GM18868 (cell line): Measurements from ENCODE around the gene RTN3.
"Not testable (repeated sequence)": the region's sequence is repeated elsewhere in the genome, so short reads cannot be mapped to it uniquely, and the experiment has no call there.

Experiments
- ATAC-seq: cut with Tn5 transposase; IDR thresholded peaks from one replicate; pipeline ENCODE4 v1.9.1; 2021; ENCODE audit warnings: mild to moderate bottlenecking, moderate library complexity; ENCODE audit not compliant: unreplicated experiment

Gene RTN3

DNA sequence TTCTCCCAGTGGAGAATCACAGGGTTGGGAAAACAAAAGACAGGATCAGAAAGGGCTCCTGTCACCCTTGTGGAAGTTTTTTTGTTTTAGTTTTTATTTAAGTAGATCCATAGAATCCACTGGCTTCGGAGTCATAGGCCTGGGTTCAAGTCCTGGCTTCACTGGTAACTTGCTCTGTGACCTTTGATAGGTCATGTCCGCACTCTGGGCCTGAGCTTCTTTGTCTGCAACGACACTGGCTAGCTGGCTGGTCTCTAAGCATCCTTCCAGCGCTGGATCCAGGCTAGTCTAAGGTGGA is 85.9 kb downstream of the RTN3 start:
- no peak for ATAC-seq

DNA sequence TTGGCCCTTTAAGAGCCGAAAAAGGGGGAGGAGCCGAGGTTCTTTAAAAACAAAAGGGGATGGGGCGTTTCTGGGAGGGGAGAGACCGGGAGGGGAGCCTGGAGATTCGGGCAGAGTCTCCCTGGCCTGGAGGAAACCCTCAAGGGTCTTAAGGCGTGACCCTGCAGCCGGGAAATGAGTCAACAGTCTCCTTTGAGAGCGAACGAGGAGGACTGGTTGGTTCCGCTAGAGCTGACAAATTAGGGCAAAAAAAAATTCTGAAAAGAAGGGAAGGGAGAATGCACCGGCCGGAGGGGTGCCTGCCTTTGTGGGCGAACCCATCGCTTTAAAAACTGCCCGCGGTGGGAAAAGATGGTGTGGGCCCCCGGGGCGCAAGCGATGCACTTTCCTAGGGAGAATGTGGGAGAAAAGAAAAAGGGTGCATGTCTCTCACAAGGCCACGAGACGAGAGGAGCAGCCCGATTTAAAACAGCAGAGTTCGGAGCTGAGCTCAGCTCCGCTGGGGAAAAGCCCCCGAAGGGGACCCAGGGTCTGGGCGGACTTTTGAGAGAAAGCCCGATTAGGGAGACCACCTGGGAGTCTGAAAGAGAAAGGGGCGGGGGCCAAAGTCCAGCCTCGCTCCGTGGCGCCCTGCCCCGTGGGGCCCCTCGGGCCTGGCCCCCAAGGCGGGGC is 86.4 kb downstream of the RTN3 start:
- no peak for ATAC-seq

GRCh38 chr11:63768237-63769041 is 87.1 kb downstream of the RTN3 start, which contains the start of gene ZFTA:
TSS of gene ZFTA (minus strand) at chr11:63768775. CDS start at chr11:63768622, 153 bp downstream.
- peak; percentile 57 for ATAC-seq

- ATAC-seq, result peak; percentile 47
These were observed 87.9 kb downstream of the RTN3 start for GRCh38 chr11:63769042-63769713.

DNA sequence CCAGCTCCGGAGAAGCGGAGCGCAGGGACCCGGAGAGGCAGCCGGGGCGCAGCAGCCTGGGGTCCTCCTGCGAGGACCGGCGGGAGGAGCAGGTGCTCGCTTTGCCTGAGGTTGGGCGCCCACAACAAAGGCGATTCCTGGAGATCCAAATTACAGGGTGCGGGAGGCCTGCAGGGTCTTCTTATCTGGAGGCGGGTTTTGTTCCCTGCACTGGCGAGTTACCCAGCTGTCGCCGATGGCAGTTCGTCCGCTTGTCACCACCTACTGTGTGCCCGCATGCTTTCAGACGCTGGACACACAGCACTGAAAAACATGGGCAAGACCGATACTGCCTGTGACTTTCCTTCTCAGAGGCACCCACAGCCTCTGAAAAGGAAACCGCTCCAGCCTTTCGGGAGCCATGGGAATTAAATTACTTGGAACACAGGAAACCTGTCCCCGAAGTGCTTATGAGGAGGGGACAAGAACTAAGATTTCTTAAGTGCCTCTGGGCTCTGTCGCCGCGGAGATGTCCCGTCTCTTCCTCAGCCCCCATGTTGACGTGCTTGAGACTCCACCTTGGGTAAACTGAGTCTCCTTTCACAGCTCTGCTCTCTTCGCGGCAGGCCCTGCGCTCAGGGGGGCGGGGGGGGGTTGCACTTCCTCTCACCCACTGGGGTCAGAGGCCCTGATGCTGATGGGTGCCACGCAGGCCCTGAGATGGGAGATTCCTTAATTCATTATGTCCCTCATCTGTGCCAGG is 88.6 kb downstream of the RTN3 start:
- no peak for ATAC-seq

DNA sequence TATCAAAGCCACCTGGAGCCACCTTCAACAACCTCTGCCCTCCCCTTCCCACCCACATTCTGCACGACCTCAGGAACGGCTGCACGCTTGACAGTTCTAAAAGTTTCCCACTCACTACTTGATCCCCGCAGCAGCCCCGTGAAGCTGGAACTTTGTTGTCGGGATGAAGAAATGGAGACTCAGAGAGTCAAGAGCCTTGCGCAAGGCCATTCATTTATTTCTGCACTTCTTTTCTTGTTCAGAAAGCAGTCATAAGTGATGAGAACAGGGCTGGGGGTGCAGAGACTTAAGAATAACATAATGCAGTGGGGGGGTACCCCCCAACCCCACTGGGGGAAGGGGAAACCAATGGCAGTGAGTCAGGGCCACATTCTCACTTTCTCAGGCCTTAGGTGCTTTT is 89.5 kb downstream of the RTN3 start:
- no peak for ATAC-seq

DNA sequence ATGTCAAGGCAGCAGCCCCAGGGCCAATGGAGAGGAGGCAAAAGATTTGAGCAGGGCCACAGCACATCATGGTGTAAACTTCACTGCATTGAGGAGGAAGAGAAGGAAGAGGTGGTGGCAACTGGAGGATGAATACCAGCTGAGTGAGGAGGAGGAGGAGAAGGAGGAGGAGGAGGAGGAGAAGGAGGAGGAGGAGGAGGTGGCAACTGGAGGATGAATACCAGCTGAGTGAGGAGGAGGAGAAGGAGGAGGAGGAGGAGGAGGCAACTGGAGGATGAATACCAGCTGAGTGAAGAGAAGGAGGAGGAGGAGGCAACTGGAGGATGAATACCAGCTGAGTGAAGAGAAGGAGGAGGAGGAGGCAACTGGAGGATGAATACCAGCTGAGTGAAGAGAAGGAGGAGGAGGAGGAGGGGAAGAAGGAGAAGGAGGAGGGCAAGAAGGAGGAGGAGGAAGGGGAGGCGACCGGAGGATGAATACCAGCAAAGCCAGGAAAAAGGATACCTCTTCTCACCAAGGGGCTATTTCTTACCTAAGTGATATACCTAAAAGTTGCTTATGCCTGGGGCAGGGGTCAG is 90.5 kb downstream of the RTN3 start:
- ATAC-seq, result not testable (repeated sequence)

- ATAC-seq, result no peak
These were observed 93.9 kb downstream of the RTN3 start for GRCh38 chr11:63775191-63775590.

DNA sequence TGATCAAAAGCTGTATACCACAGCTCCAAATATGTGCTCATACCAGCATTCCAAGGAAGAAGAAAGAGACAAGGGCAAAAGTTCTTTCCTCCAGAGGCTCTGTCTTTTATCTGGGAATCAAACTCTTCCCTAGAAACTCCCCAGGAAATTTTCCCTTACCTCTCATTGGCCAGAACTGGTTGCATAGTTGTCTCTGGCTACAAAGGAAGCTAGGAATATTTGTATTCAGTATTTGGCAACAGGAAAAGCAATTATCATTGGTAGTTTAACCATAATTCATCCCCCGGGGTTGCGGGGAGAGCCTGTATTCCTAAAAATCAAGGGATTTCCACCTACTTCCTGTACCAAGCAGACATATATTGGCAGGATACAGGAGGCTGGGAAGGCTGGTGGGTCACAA is 97.7 kb downstream of the RTN3 start:
- no peak for ATAC-seq

DNA sequence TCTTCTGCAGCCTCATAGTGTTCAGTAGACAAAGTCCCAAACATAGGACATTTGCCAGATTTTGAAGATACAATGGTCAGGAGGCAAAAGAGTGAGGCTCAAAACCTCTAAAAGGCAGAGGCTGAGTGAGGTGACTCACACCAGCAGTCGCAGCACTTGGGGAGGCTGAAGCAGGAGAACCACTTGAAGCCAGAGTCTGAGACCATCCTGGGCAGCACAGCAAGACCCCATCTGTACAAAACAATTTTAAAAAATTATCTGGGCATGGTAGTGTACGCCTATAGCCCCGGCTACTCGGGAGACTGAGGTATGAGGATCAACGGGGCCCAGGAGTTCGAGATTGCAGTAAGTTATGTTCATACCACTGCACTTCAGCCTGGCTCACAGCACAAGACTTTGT is 101.4 kb downstream of the RTN3 start:
- no peak for ATAC-seq

- ATAC-seq, result no peak
These were observed 102.8 kb downstream of the RTN3 start for GRCh38 chr11:63783925-63784592.

GRCh38 chr11:63785823-63786222 is 104.5 kb downstream of the RTN3 start:
- no peak for ATAC-seq

- ATAC-seq, result no peak
These were observed 110.3 kb downstream of the RTN3 start for GRCh38 chr11:63791495-63792167.

DNA sequence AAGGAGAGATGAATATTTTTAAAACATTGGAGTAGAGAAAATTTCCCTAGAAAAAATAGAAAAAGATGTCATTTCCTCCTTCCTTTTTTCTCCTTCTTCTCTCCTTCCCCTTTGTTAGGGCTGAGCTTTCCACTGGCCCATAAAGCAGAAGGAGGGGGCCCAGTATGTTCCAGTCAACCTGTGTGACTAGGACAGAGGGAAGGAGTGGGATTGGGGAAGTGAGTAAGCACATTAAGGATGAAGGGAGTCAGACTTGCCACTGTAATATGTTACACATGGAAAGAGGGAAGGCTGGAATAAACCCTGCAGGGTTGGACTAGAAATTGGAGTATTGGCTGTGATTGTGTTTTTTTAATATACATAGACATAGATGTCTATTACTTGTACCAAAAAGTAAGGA is 111.9 kb downstream of the RTN3 start:
- ATAC-seq, result no peak

DNA sequence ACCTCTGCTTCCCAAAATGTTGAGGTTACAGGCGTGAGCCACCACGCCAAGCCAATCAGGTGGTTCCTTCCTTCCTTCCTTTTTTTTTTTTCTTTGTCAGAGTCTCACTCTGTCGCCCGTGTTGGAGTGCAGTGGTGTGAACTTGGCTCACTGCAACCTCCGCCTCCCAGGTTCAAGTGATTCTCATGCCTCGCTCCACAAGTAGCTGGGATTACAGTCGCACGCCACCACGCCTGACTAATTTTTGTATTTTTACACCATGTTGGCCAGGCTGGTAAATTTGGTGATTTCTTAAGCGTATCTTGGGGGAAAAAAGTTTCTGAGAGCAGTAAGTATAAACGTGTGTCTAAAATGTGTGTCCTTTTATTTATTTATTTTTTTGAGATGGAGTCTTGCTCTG is 113.8 kb downstream of the RTN3 start:
- ATAC-seq, result no peak

GRCh38 chr11:63800921-63801320 is 119.6 kb downstream of the RTN3 start:
- no peak for ATAC-seq

DNA sequence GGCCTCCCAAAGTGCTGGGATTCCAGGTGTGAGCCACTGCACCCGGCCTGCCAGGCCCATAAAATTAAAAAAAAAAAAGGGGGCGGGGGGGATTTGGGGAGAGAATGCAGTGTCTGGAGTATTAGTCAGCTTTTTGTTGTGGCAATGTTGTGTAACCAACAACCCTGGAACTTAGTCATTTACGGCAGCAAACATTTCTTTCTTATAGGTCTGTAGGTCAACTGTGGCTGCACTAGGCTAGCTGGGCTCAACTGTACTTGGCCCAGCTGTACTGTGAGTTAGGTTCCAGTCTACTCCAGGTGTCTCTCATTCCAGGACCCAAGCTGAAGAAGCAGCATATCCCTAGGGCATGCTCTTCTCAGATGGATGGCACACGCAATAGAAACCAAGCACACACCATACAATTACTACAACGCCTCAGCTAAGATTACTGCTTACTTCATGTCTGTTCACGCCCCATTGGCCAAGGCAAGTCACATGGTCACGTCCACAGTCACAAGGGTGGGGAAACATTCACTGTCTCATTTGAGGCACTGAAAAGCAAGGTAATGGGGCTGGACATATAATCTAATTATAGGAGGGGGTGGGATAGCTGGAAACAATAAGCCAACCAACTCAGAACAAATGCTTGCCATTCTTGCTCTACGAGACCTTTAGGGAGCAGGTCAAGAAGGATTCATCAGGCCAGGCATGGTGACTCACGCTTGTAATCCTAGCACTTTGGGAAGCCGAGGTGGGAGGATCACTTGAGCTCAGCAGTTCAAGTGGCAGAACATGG is 121.5 kb downstream of the RTN3 start:
- no peak for ATAC-seq

- no peak for ATAC-seq
These were observed 123.0 kb downstream of the RTN3 start for GRCh38 chr11:63804259-63804658.

- ATAC-seq, result no peak
These were observed 124.6 kb downstream of the RTN3 start for GRCh38 chr11:63805844-63806415.
